Thoracic aorta (tissue), 2 donors: ENCODE data around the gene SUPT5H. TPM values are rescaled to one million over a fixed set of nuclear protein-coding genes. Genes with fewer than 3 reads are reported as not detected.

ENCODE experiments used
- ATAC-seq: fragments of 150-250 bp; one replicate; pipeline ENCODE4 v1.8.0; 2017; ENCODE audit warnings: low read depth; ENCODE audit not compliant: insufficient number of reproducible peaks, low FRiP score
- DNase-seq: peaks from one replicate; pipeline ENCODE4 v3.0.0-alpha.2; 2020; ENCODE audit warnings: low spot score
- H3K27ac ChIP-seq, 2 donors: fragments of 200-600 bp; sonication (generic); 1 replicate in 1 of 2; 2 replicates in 1 of 2; pipeline ENCODE4 v1.5.1; 2016; ENCODE audit warnings: mild to moderate bottlenecking in 2 of 2, moderate library complexity in 2 of 2
- H3K27me3 ChIP-seq: fragments of 200-600 bp; sonication (generic); replicated peaks from 2 replicates; pipeline ENCODE4 v1.6.0; 2016; ENCODE audit warnings: mild to moderate bottlenecking; ENCODE audit not compliant: insufficient read depth
- H3K36me3 ChIP-seq: fragments of 200-600 bp; sonication (generic); one replicate; pipeline ENCODE4 v1.5.1; 2016
- H3K4me1 ChIP-seq, 2 donors: fragments of 200-600 bp; sonication (generic); 1 replicate in 1 of 2; 2 replicates in 1 of 2; pipeline versions ENCODE4 v1.5.1 to v1.6.0; 2016; ENCODE audit warnings: low read depth in 2 of 2, mild to moderate bottlenecking in 1 of 2; ENCODE audit not compliant: control insufficient read depth in 1 of 2
- H3K4me3 ChIP-seq: fragments of 200-600 bp; sonication (generic); 2 replicates; pipeline ENCODE4 v1.5.1; 2016; ENCODE audit warnings: mild to moderate bottlenecking
- H3K9me3 ChIP-seq: fragments of 200-600 bp; sonication (generic); 2 replicates; pipeline ENCODE4 v1.5.1; 2016
- total RNA-seq, 2 donors: library from RNA; depleted of rRNA; stranded (reverse); fragments of >200 nt; gene quantifications; one replicate each; pipeline versions ENCODE4 v1.1.0 to v1.2.3, GENCODE V29; 2016
- TF ChIP-seq, protein P1 (sequence below): fragments of 200-600 bp; sonication (generic); IDR thresholded peaks from one replicate; pipeline ENCODE4 v1.5.1; 2019; ENCODE audit warnings: antibody characterized with exemption

Gene SUPT5H
- total RNA-seq, 2 donors from 2014 or later, result 94.4 to 157 TPM

DNA sequence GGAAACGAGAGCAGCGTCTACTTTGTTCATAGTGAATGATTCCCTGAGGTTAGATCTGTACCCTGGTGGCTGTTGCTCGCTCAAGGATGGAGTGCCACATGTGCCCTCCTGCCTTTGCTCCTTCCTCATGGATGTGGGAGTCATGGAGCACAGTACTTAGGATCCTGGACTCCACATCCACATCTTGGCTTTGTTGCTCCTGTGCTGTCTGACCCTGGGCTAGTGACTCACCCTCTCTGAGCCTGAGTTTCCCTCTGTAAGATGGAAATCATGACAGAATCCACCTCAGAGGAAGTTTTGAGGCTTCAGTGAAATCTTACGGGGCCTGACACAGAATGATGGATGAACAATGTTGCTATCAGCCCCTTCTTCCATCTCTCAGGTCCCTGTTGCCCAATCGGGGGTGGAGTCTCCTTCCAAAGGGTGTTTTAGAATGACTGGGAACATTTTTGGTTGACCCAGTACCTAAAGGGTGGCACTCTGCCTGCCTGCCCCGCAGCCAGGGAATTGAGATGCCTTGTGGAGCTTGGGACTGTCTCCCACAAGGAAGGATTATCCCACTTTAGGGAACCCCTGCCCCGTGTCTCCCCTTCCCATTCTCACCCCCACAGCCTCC, 25.4 kb downstream of the SUPT5H start:
- DNase-seq, result no peak
- Histone ChIP-seq H3K4me1 (no peaks in the 10 kb centered on the region), H3K27me3 (no peaks in the 10 kb centered on the region), H3K36me3 (peaks cover 84% of the 10 kb centered on the region), H3K4me3 (no peak overlapping the region), H3K9me3 (no peaks in the 10 kb centered on the region), H3K27ac (no peak overlapping the region)
- TF ChIP-seq, protein P1, sequence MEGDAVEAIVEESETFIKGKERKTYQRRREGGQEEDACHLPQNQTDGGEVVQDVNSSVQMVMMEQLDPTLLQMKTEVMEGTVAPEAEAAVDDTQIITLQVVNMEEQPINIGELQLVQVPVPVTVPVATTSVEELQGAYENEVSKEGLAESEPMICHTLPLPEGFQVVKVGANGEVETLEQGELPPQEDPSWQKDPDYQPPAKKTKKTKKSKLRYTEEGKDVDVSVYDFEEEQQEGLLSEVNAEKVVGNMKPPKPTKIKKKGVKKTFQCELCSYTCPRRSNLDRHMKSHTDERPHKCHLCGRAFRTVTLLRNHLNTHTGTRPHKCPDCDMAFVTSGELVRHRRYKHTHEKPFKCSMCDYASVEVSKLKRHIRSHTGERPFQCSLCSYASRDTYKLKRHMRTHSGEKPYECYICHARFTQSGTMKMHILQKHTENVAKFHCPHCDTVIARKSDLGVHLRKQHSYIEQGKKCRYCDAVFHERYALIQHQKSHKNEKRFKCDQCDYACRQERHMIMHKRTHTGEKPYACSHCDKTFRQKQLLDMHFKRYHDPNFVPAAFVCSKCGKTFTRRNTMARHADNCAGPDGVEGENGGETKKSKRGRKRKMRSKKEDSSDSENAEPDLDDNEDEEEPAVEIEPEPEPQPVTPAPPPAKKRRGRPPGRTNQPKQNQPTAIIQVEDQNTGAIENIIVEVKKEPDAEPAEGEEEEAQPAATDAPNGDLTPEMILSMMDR, result no peak
- no peak for ATAC-seq

DNA sequence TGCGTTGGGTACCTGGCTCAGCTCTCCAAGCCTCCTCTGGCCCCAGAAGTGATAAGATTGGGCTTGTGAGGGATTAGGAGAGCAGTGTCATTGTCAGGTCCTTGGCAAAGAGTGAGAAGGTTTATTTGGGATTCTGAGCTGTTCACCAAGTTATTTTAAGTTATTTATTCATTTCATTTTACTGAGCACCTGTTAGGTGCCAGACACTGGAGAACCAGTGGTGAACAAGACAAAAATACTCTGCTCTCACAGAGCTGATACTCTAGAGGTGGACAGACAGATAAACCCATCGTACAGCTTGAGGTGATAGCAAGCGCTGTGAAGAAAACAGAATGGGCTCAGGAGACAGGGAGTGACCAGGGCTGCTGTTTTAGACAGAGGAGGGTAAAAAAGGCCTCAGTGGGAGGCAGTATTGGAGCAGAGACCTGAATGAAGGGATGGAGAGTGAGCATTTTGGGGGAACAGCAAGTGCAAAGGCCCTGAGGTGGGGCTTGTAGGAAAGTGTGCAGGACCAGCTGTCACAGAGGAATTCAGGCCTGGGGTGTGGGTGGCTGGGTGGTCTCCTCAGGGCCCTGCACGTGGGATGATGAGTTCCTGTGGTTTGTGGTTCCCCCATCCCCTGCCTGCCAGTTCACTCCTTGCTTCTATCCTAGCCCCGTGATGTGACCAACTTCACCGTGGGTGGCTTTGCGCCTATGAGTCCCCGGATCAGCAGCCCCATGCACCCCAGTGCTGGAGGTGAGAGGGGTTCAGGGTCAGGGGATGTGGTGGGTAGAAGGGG, 26.6 kb downstream of the SUPT5H start:
- TF ChIP-seq, protein P1, result no peak
- Histone ChIP-seq H3K27ac (no peak overlapping the region), H3K4me1 (no peaks in the 10 kb centered on the region), H3K4me3 (no peak overlapping the region), H3K27me3 (no peaks in the 10 kb centered on the region), H3K36me3 (peaks cover 79% of the 10 kb centered on the region), H3K9me3 (no peaks in the 10 kb centered on the region)
- DNase-seq (no peak), ATAC-seq (no peak)

DNA sequence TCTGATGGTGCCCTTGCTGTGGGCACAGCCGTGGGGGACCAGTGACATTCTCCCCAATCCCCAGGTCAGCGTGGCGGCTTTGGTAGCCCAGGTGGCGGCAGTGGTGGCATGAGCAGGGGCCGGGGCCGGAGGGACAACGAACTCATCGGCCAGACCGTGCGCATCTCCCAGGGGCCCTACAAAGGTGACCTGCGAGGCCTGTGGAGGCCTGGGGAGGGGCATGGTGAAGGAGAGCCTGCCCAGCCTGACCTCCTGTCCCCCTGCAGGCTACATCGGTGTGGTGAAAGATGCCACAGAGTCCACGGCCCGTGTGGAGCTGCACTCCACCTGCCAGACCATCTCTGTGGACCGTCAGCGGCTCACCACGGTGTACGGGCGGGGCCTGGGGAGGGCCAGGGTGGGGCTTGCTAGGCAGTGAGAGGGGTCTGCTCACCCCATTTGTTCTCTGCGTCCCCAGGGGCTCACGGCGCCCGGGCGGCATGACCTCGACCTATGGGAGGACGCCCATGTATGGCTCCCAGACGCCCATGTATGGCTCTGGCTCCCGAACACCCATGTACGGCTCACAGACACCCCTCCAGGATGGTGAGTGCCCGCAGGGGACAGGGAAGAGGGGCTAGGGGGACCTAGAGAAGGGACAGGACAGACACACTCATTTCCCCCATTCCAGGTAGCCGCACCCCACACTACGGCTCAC, 27.5 kb downstream of the SUPT5H start:
- TF ChIP-seq, protein P1, result no peak
- Histone ChIP-seq H3K27ac (no peak overlapping the region), H3K27me3 (no peaks in the 10 kb centered on the region), H3K4me3 (no peak overlapping the region), H3K36me3 (peaks cover 72% of the 10 kb centered on the region), H3K4me1 (no peaks in the 10 kb centered on the region), H3K9me3 (no peaks in the 10 kb centered on the region)
- no peak for DNase-seq
- no peak for ATAC-seq

DNA sequence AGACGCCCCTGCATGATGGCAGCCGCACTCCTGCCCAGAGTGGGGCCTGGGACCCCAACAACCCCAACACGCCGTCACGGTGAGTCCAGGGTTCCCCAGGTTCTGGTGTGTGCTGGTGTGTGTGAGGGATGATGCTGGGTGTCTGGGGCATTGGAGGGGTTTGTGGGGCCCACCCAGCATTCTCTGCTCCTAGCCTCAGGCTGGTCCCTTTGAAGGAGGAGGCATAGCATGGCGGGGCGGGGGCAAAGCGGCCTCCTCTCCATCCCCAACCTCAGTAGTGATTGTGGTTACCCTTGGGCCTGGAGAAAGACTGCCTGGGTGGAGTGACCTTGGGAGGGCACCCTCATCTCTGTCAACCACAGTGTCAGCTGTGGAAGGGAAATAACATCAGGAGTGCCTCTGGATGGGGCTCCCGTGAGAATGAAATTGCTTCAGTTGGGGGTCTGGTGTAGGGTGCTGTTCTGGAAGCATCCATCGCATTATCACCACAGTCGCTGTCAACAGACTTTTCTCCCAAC, 28.1 kb downstream of the SUPT5H start:
- Histone ChIP-seq H3K4me1 (no peaks in the 10 kb centered on the region), H3K36me3 (peaks cover 66% of the 10 kb centered on the region), H3K4me3 (no peak overlapping the region), H3K27me3 (no peaks in the 10 kb centered on the region), H3K27ac (no peak overlapping the region), H3K9me3 (no peaks in the 10 kb centered on the region)
- DNase-seq, result no peak
- TF ChIP-seq, protein P1, result no peak
- no peak for ATAC-seq

DNA sequence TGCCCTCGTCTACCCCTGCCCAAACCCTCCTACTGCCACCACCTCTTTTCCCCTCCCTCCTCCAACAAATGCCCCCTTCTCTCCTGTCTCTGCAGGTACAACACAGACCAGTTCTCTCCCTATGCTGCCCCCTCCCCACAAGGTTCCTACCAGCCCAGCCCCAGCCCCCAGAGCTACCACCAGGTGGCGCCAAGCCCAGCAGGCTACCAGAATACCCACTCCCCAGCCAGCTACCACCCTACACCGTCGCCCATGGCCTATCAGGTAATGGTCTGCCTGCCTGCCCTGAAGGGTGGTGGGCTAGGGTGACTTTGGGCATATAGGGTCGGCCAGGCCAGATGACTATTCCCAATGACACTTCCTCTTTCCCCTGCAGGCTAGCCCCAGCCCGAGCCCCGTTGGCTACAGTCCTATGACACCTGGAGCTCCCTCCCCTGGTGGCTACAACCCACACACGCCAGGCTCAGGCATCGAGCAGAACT, 28.8 kb downstream of the SUPT5H start:
- DNase-seq (no peak), ATAC-seq (no peak)
- TF ChIP-seq, protein P1, result peak; percentile 73
- Histone ChIP-seq H3K4me1 (no peaks in the 10 kb centered on the region), H3K4me3 (no peak overlapping the region), H3K9me3 (no peaks in the 10 kb centered on the region), H3K27me3 (no peaks in the 10 kb centered on the region), H3K36me3 (peaks cover 59% of the 10 kb centered on the region), H3K27ac (no peak overlapping the region)
